WERI-Rb-1 (cell line): ENCODE measurements around the gene CGNL1.
A peak's percentile ranks its signal among the peaks of the same experiment; 100 is the strongest.

ENCODE experiments used
- DNase-seq: peaks from one replicate; pipeline ENCODE4 v3.0.0-alpha.2; 2020
- H3K27ac ChIP-seq: fragments of 250-450 bp; sonication (Bioruptor Pico); 2 replicates; pipeline ENCODE4 v1.5.1; 2020; ENCODE audit warnings: mild to moderate bottlenecking, moderate library complexity
- H3K27me3 ChIP-seq: fragments of 250-450 bp; sonication (Bioruptor Pico); 2 replicates; pipeline ENCODE4 v1.5.1; 2021; ENCODE audit warnings: mild to moderate bottlenecking, low read depth, moderate library complexity; ENCODE audit not compliant: insufficient read depth, severe bottlenecking
- H3K36me3 ChIP-seq: fragments of 250-450 bp; sonication (Bioruptor Pico); 2 replicates; pipeline ENCODE4 v1.5.1; 2020; ENCODE audit warnings: mild to moderate bottlenecking, moderate library complexity
- H3K4me3 ChIP-seq: 2 replicates; pipeline ENCODE4 v1.5.1; 2011; ENCODE audit warnings: low read depth, mild to moderate bottlenecking, control low read depth, low read length
- H3K9me3 ChIP-seq: fragments of 250-450 bp; sonication (Bioruptor Pico); 2 replicates; pipeline ENCODE4 v1.5.1; 2021; ENCODE audit warnings: mild to moderate bottlenecking, moderate library complexity; ENCODE audit not compliant: severe bottlenecking
- TF ChIP-seq, protein P1 (sequence below): IDR thresholded peaks from 2 replicates; pipeline ENCODE4 v1.5.1; 2011; ENCODE audit warnings: low read depth, mild to moderate bottlenecking, control low read depth, inconsistent platforms, low read length

CGNL1 gene

DNA sequence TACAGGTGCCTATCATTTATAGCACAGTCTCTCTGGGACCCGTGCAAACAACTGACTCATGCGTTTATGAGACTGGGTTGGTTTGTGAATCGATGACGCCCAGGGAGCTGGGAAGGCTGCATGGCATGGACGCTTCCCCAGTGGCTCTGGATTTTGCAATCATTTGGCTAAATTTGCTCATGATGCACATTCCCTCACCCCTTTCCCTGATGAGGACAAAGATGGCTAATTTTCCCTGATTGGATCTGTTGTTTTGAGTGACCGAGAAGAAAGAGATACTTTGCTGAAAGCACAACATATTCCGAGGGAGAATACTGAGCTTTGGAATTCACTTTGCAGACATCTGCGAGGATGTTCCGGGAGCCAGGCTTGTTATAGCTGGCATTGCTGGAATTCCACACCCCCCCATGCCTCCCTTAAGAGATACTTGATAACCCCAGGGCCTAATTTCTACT, 51.1 kb downstream of the CGNL1 start:
- no peak overlapping the region for H3K27ac ChIP-seq
- DNase-seq = no peak
- TF ChIP-seq, protein P1, sequence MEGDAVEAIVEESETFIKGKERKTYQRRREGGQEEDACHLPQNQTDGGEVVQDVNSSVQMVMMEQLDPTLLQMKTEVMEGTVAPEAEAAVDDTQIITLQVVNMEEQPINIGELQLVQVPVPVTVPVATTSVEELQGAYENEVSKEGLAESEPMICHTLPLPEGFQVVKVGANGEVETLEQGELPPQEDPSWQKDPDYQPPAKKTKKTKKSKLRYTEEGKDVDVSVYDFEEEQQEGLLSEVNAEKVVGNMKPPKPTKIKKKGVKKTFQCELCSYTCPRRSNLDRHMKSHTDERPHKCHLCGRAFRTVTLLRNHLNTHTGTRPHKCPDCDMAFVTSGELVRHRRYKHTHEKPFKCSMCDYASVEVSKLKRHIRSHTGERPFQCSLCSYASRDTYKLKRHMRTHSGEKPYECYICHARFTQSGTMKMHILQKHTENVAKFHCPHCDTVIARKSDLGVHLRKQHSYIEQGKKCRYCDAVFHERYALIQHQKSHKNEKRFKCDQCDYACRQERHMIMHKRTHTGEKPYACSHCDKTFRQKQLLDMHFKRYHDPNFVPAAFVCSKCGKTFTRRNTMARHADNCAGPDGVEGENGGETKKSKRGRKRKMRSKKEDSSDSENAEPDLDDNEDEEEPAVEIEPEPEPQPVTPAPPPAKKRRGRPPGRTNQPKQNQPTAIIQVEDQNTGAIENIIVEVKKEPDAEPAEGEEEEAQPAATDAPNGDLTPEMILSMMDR = no peak

DNA sequence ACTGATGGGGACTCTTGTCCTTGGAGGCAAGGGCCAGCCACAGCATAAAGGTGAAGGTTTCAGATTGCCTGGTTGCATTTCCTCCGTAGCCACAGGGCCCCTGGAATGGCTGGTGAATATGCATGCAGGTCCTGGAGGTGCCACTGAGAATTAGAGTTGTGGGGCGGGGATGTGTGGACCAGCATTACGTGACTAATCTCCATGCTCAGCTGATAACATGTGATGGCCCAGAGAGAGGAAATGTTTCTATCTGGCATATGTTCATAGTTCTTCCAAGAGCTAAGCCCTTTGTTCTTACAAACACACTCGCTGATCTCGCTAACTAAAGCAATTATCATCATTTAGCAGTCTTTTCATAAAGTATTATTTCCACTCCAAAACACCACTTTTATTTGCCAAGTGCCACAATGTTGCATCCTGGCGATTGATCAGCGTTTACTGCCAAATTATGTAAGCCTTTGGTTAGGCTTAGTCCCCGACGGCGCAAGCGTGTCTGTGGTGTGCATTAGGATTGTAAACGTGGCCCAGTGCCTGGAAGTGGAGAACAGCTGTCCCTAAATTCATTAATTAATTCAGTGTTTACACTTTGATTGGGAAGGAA, 55.9 kb downstream of the CGNL1 start:
- Histone ChIP-seq H3K36me3 (no peaks in the 10 kb centered on the region), H3K27me3 (no peaks in the 10 kb centered on the region), H3K27ac (peak overlapping the region; percentile 91), H3K4me3 (peak overlapping the region; percentile 39), H3K9me3 (no peaks in the 10 kb centered on the region)
- DNase-seq = peak; percentile 83
- TF ChIP-seq, protein P1 = no peak

More for the DNA sequence above, 51.1 kb downstream of the CGNL1 start:
- Histone ChIP-seq H3K36me3 (no peaks in the 10 kb centered on the region), H3K9me3 (no peaks in the 10 kb centered on the region), H3K27me3 (no peaks in the 10 kb centered on the region), H3K4me3 (no peak overlapping the region)

DNA sequence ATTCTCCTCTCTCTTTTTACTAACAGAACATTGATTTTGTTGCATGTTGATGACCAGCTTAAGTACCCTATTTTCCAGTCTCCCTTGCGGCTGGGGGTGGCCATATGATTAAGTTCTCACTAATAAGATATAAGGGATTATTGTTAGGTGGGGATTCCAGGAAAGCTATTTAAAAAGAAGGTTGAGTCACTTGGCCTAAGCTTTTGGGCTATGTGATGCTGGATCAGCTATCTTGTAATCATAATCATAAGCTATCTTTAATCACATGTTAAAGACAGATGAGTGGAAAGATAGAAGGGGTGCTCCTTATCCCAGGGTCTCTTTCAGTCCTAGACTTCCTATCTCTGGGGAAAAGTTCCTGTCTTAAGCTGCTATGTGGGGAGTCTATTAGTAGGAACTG, 59.9 kb downstream of the CGNL1 start:
- no peaks in the 10 kb centered on the region for H3K27me3 ChIP-seq
- H3K9me3 ChIP-seq = no peaks in the 10 kb centered on the region
- H3K27ac ChIP-seq = peak overlapping the region; percentile 25
- no peaks in the 10 kb centered on the region; the same call in 1 of the 2 replicates for H3K36me3 ChIP-seq
- peak; percentile 60 for DNase-seq
- TF ChIP-seq, protein P1 = no peak
- H3K4me3 ChIP-seq = no peak overlapping the region

DNA sequence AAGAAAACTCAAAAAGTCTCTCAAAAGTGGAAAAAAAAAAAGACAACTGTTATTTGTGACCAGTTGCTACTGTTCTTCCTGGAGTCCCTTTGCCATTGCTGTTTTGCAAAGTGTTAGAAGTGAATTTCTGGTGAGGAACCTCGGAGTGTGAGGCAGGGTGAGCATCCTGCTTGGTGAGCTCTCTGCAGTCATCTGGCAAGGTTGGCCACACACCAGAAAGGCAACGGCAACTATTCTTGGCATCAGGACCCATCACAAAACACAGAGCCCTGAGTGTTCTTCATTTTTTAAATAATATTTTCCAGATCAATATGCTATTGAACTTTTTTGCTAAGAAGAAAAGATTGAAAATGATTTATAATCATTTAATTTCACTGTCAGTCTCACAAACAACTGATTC, 60.7 kb downstream of the CGNL1 start:
- TF ChIP-seq, protein P1 = no peak
- no peak for DNase-seq

DNA sequence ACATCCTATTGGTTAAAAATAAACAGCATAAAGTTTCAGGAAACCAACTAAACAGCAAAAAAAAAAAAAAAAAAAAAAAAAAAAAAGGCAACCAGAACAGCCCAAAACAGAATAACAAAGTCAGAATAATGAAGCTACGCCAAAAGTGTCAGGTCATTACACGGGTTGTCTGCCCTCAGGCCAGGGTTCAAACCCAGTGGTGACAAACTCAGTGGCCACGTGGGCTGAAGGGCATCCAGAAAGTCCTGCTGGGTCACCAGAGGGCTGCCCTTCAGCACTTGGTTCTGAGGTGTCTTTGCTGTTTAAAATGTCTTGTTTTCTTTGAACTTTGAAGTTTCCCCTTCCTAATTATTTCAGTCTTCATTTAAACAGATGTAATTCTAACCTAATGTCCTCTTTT, 61.3 kb downstream of the CGNL1 start:
- TF ChIP-seq, protein P1 = no peak
- Histone ChIP-seq H3K36me3 (peaks cover 4% of the 10 kb centered on the region), H3K9me3 (no peaks in the 10 kb centered on the region), H3K27ac (no peak overlapping the region), H3K4me3 (no peak overlapping the region), H3K27me3 (no peaks in the 10 kb centered on the region)
- DNase-seq = no peak

More for the DNA sequence above, 60.7 kb downstream of the CGNL1 start:
- Histone ChIP-seq H3K4me3 (no peak overlapping the region), H3K27ac (no peak overlapping the region), H3K27me3 (no peaks in the 10 kb centered on the region), H3K36me3 (no peaks in the 10 kb centered on the region; the same call in 1 of the 2 replicates), H3K9me3 (no peaks in the 10 kb centered on the region)

DNA sequence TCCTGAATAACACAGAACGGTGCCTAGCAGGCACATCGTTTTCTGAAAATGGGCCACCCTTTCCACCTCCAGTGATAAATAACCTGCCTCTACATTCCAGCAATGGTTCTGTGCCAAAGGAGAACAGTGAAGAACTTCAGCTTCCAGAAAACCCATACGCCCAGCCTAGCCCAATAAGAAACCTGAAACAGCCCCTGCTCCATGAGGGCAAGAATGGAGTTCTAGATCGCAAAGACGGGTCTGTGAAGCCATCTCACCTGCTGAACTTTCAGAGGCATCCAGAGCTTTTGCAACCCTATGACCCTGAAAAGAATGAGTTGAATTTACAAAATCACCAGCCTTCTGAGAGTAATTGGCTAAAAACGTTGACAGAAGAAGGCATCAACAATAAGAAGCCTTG, 61.9 kb downstream of the CGNL1 start:
- H3K4me3 ChIP-seq = no peak overlapping the region

More for the DNA sequence above, 61.9 kb downstream of the CGNL1 start:
- no peak overlapping the region for H3K27ac ChIP-seq
- DNase-seq = no peak
- H3K9me3 ChIP-seq = no peaks in the 10 kb centered on the region
- no peaks in the 10 kb centered on the region for H3K27me3 ChIP-seq
- peaks cover 8% of the 10 kb centered on the region for H3K36me3 ChIP-seq
- TF ChIP-seq, protein P1 = no peak
